Stimulated activated CD8-positive, alpha-beta memory T cell treated with anti-CD3 and anti-CD28 coated beads, Interleukin-12 subunit alpha, Interleukin-12 subunit beta, amount 100 ng/mL, for 24 hours (primary cell): ENCODE data around the gene SLC6A18.

Experiments
- DNase-seq: peaks from one replicate; pipeline ENCODE4 v3.0.0-alpha.2; 2020; ENCODE audit errors: extremely low read depth

The SLC6A18 gene

DNA sequence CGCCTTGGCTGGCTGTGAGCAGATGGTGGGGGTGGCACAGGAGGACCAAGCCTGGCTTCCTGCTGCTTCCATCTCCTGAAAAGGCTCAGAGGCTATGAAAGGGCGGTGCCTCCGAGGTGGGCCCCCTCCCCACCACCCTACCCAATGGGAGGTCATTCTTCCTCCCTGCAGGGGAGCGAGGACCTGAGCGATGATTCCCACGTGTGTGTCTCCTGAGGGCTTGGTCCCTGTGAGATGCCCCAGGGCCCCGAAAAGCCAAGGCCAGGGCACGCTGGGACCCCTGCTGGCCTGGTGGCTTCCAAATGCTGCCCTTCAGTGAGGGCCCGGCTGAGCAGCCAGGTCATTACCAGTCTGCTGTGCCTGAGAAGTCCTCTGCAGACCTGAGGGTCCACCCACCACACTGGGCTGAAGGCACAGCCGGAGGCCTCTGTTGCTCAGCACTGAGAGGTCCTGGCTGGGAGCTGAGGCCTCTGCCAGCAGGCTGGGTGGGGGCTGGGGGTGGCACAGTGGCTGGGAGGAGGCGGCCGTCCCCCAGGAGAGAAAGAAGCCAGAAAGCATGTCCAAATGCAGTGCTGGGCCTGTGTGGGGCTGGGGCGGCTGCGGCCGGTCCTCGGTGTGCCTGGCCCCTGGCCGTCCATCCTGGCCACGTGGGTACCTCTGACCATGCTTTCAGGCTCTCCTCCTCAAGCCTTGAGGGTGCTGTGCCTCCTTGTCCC is 37.8 kb upstream of the SLC6A18 start:
- DNase-seq, result no peak

DNA sequence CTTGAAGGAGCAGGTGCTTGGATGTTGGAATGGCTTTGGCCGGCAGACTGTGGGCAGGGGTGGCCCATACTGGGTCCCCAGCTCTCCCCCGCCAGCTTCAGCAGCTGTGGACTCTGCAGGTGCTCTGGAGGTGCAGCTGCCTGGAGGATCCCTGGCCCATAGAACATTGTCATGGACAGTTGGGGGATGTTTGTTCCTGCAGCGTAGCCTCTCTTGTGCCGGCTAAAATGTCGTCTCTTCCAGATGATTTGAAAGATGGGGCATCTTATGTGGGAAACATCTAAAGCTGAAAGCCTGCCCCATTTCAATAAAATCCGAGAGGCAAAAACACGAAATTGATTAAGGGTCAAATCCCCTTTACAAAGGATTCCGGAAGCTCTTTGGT is 37.2 kb upstream of the SLC6A18 start:
- no peak for DNase-seq

DNA sequence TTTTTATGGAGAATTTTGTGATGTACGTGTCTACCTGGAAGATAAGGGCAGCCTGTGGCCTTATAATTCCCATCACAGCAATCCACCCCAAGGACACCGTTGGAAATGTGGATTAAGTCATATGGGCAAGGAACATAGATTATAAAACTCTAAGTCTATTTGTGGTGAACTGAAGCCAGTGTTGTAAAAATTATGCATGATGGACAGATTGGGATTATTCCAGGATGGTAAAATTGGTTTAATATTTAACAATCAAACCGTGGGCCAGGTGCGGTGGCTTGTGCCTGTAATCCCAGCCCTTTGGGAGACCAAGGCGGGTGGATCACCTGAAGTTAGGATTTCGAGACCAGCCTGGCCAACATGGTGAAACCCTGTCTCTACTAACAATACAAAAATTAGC is 36.7 kb upstream of the SLC6A18 start:
- DNase-seq, result no peak

DNA sequence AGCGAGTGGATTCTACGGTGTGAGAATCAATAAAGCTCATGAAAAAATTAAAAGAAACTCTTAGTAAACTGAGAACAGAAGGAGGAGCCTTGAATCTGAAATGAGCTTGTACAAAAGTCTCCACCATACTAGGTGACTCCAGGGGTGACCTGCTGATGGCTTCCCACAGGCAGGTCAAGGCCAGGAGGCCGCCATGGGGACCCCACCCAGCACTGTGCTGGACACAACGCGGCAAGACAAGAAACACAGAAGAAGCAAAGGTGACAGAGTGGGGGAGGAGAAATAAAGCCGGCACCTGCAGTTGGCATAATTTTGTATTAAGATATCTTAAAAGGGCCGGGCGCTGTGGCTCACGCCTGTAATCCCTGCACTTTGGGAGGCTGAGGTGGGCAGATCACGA is 35.9 kb upstream of the SLC6A18 start:
- DNase-seq, result no peak

DNA sequence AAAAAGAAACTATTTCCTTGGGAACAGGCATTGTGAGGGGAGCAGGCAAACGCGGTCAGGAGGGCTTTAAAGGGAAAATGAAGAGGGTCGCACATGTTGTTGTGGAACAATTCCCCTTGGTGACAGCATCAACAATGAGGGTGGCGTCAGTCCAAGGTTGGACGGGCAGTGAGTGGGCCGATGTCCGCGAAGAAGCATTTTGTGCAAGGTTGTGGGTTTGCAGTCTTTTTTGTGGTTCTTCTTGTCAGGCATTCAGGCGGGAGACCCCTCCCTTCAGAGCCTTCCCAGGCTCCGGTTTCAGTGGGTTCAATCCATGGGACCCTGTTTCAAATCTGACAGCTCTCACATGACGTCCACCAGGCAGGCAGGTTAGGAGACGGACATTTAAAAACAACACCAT is 34.9 kb upstream of the SLC6A18 start:
- DNase-seq, result no peak

DNA sequence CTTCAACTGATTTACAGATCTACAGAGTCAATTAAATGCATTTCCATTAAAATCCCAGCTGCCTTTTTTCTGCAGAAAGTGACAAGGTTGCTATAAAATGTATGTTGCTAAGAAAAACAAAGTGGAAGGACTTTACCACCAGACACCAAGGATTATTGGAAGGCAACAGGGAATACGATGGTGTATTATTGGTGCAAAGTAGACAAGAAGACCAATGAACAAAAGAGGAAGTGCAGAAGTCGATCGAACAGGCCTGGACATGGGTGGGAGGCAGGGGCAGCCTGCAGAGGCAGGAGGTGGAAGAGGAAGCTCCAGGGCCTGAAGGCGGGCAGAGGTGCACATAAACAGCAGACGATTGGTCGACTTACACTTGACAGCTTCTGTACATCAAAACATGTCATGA is 34.3 kb upstream of the SLC6A18 start:
- DNase-seq, result no peak

DNA sequence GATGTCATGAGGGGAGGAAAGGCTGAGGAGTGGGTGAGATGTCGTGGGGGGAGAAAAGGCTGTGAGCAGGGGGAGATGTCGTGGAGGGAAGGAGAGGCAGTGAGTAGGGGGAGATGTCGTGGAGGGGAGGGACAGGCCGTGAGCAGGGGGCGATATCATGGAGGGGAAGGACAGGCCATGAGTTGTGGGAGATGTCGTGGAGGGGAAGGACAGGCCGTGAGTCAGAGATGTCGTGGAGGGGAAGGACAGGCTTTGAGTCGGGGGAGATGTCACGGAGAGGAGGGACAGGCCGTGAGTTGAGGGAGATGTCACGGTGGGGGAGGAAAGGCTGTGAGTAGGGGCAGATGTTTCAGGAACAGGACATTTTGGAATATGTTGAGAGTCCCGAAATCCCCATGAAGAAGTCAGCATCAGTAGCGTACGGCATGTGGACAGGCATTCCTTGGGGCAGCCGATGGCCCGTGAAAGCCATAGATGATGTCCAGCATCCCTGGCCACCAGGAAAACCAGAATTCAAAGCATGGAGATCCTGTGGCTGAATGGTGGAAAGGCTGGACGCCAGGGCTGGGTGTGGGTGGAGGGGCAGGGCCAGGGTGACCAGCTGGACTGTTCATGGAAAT is 32.1 kb upstream of the SLC6A18 start:
- DNase-seq, result no peak

DNA sequence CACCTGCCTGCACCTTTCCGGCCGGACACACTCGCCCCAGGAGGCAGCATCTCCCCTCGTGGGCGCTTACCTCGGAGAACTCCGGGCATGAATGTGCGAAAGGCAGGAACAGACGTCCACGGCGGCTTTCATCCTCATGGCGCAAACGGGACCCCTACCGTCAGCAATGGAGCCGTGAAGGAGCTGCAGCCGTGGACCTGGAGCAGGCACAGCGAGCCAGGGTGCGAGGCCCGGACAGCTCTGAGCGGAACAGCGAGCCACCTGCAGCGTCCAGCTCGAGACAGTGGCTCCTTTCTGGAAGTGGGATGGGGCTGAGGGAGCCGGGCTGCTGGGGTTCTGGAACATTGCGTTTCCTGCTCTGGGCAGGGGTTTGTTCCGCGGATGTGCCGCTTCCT is 31.6 kb upstream of the SLC6A18 start:
- DNase-seq, result no peak

DNA sequence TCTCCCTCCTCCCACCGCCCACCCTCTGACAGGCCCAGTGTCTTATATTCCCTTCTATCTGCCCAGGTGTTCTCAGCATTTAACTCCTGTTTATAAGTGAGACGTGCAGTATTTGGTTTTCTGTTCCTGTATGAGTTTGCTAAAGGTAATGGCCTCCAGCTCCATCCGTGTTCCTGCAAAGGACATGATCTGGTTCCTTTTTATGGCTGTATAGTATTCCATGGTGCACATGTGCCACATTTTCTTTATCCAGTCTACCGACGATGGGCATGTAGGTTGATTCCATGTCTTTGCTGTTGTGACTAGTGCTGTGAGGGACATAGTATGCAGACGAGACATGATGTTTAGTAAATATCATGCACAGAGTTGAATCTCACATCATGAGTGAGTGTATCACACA is 30.8 kb upstream of the SLC6A18 start:
- DNase-seq, result no peak

DNA sequence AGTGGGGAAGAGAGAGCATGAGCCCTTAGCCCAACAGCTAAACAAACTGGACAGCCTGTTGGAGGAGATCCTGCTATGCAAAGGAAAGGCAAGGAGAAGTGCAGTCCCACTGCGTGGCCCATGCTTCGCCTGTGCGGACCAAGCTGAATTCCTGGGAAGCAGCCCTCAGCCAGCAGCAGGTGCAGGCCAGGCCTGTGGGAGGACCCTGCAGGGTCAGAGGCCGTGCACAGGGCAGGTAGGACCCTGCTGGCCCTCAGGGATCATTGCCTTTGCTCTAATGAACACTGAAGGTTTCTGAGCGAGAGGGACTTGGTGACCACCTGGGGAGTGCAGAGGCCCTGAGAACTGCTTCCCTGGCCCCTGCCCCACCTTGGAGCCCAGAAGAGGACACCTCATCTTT is 29.7 kb upstream of the SLC6A18 start:
- no peak for DNase-seq

DNA sequence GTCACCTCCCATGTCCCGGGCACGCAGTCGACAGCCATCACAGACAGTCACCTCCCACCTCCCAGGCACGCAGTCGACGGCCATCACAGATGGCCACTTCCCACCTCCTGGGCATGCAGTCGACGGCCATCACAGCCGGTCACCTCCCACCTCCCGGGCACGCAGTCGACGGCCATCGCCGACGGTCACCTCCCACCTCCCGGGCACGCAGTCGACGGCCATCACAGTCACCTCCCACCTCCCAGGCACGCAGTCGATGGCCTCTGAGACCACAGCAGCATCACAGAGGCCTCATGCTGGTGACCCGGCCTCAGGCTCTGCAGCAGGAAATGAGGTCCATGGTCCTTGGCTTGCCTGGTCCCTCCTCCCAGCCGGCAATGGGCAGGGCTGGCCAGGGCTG is 29.3 kb upstream of the SLC6A18 start:
- no peak for DNase-seq

DNA sequence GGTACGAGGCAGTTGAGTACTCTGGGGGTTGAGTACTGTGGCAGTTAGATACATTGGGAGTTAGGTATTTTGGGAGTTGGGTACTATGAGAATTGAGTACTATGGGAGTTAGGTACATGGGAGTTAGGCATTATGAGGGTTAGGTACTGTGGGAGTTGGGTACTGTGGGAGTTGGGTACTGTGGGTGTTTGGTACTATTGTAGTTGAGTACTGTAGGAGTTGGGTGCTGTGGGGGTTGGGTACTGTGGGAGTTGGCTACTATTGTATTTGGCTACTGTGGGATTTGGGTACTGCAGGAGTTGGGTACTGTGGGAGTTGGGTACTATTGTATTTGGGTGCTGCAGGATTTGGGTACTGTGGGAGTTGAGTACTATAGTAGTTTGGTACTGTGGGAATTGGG is 28.6 kb upstream of the SLC6A18 start:
- DNase-seq, result no peak

DNA sequence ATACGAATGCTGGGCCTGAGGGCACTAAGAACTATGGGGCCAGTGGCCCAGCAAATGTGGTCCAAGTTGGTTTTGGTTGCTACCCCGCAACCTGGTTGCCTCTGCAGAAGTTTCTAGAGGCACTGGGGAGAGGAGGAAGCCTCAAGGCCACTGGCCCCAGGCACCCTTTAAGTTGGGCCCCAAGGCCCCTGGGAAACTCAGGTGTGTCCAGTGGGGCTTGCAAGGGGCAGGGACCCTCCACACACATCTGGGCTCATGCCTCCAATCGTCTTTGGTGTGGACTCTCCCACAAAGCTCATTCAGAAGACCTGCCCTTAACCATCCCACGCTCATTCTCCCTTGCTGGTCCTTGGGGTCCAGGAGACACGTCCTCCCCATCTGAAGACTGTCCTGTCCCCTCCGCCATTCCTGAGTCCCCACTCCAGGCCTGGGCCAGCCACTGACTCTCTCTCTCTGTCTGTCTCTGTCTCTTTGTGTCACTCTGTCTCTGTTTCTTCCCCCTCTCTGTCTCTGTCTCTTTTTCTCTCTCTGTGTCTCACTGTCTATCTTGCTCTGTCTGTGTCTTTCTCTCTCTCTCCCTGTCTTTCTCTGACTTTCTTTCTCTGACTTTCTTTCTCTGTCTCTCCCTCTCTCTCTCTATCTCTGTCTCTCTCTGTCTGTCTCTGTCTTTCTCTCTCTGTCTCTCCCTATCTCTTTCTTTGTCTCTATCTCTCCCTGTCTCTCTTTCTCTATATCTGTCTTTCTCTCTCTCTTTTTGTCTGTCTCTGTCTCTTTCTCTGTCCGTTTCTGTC is 27.1 kb upstream of the SLC6A18 start:
- DNase-seq, result no peak

DNA sequence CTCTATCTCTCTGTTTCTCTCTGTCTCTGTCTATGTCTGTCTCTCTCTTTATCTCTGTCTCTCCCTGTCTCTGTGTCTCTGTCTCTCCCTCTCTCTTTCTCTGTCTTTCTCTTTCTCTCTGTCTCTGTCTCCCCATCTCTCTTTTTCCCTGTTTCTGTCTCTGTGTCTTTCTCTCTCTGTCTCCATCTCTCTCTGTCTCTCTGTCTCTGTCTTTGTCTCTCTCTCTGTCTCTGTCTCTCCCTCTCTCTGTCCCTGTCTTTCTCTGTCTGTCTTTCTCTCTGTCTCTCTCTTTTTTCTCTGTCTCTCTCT is 25.9 kb upstream of the SLC6A18 start:
- DNase-seq, result no peak

DNA sequence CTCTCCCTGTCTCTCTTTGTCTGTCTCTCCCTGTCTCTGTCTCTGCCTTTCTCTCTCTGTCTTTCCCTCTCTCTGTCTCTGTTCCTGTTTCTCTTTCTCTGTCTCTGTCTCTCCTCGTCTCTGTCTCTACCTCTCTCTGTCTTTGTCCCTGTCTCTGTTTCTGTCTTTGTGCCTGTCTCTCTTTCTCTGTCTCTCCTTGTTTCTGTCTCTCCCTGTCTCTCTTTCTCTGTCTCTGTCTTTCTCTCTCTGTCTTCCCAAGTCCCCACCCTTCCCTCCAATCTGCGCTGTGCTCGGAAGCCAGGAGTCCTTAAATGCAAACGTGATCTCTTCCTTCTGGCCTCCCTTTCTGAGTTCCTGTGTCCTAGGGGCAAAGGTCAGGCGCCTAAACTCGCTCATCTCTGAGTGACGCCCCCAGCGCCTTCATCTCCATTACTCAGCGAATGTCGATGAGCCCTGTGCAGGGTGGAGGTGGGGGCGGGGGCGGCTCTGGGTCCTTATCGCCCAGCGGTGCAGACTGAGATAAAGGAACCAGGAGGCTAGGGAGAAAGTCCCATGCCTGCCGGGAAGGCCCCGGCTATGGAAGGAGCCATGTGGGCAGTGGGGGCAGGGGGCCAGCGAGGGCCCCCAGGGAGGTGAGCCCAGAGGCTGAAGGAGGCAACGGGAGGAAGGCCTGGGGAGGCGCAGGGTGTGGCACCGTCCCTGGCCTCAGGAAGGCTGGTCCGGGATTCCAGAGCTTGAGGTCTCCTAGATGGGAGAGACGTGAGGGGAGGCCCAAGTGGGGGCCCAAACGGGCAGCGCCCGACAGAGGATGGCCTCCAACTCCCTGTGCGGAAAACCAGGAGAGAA is 25.3 kb upstream of the SLC6A18 start:
- DNase-seq, result no peak

DNA sequence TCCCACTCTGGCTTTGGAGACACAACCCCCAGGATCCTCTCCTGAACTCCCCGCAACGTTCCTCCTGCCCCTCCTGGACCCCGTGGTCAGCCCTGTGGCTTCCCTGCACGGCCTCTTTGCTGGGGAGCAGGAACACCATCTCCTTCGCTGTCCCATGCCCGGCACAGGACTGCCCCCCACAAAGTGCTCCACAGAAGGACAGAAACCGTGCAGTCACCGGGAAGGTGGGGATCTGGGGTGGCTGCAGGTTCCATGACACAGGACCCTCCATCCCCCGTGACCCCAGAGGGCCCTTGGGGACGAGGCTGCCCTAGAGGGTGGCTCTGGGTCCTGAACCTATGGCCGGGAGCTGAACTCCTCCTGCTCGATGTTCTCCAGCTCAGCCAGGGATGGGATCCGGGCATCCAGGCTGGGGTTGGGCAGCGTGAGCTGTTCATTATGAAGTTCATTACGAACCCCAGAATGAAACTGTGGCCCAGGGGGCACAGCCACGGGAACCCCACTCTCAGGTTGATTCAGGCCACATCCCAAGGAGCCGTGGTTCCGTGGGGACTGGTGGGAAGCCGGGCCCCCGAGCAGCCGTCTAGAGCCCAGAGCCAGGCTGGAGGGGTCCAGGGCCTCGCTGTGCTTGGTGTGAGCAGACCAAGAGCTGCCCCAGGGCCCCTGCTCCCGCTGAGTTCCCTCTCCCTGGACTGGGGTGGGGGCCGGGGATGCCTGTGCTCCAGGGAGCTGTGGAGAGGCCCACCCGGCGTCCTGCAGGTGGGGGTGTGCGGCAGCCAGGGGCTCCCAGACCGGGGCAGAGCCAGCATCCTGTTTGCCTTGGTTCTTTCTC is 24.5 kb upstream of the SLC6A18 start:
- DNase-seq, result no peak

DNA sequence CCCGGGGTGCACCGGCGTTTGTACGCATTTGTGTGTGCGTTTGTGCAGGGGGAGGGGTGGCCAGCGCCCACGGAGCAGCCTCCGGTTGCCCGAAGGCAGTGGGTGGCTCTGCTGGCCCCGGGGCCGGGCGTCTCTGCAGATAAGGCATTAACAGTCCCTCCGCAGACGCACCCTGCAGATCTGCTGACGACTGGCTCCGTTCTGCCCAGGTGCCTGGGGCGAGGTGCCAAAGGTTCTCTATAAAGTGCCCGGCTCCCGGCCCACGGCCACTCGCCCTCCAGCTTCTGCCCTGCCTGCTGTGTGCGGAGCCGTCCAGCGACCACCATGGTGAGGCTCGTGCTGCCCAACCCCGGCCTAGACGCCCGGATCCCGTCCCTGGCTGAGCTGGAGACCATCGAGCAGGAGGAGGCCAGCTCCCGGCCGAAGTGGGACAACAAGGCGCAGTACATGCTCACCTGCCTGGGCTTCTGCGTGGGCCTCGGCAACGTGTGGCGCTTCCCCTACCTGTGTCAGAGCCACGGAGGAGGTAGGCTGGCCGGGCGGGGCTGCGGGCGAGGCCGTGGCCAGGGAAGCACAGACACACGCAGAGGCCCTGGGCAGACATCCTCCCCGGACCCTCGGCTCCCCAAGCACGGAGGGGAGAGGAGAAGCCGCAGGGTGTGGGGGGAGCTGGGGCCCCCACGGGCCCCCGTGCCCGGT is 23.7 kb upstream of the SLC6A18 start, which contains the start of gene SLC6A19:
TSS of gene SLC6A19 (plus strand) at position 269 of the 699 bp plus-strand sequence. CDS start at position 325, 56 bp downstream.
- no peak for DNase-seq

DNA sequence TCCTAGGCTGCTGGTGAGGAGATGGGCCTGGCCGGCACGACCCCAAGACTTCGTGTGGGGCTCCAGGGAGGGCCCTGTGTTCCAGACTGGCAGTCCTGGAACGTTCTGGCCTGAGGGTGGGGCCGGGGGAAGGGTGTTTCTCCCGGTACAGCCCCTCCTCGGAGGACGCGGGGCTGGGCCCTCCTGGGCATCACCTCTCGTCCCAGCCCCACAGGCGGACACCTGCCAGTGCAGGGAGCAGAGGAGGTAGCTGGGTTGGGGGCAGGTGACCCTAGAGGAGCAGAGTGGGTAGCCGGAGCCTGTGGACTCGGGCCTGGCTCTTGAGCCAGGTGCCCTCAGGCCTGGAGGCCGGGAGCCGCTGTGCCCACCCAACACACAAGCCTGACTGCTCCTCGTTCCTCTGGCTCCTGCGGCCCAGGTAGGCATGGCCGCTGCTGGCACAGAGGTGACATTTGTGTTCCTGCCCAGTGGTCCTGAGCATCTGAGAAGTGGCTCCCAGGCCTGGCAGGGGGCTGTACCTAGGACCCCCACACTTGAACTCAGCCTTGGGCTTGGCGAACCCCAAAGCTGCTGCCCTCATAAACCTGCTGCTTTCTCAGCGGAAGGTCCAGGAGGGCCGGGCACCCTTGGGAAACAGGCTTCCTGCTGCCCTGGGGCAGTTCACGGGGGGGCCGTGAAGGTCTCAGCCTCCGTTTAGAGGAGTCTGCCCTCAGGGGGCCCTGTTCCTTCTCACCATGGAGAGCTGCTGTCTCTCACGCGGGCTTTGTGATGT is 23.0 kb upstream of the SLC6A18 start:
- no peak for DNase-seq

DNA sequence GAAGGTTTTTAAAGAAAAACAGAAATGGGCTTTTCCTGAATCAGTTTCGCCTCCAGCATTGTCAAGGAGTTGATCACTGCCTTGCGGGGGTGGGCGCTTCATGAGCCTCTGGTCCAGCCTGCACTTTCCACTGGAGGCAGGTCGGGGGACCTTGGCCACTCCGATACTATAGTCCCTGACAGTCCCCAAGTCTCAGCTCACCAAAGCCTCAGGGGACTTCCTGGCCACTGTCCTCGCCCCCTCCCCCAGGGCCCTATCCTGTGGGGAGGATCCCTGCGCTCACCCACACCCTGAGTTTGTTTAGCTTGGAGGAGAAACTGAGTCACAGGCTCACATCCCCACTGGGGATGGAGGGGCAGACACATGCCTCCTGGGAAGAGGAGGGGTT is 22.4 kb upstream of the SLC6A18 start:
- no peak for DNase-seq
